ENCODE results near the gene ZNF764.

The ZNF764 gene

GRCh38 chr16:30528799-30529457 lies 29.2 kb downstream of the ZNF764 start:
- DNase-seq (ENCODE audit: low read depth, low spot score), result no peak
- TF ChIP-seq SUZ12 (IDR thresholded peaks at IDR 0.05; ENCODE audit: extremely low read depth, insufficient read depth, insufficient read length) (no peak), YY1 (IDR thresholded peaks at IDR 0.05; ENCODE audit: insufficient read depth, insufficient read length) (no peak), ZNF274 (IDR thresholded peaks at IDR 0.05; ENCODE audit: low read depth, low read length) (no peak)
- H3K27me3 ChIP-seq (ENCODE audit: insufficient read depth, insufficient read length), result no peaks in the 10 kb centered on the region
- H3K9ac ChIP-seq (ENCODE audit: insufficient read length, low read depth), result peak overlapping the region; percentile 32
- no peaks in the 10 kb centered on the region for H3K9me3 ChIP-seq (ENCODE audit: insufficient read depth, low read length)
- H3K4me1 ChIP-seq (ENCODE audit: insufficient read depth, insufficient read length), result peaks cover 11% of the 10 kb centered on the region
- H3K4me3 ChIP-seq (ENCODE audit: insufficient read length, low read depth), result no peak overlapping the region
- H3K36me3 ChIP-seq (ENCODE audit: insufficient read depth, insufficient read length, low read length), result peaks cover 49% of the 10 kb centered on the region

- H3K4me1 ChIP-seq (ENCODE audit: insufficient read depth, insufficient read length), result peaks cover 9% of the 10 kb centered on the region
- H3K27me3 ChIP-seq (ENCODE audit: insufficient read depth, insufficient read length), result no peaks in the 10 kb centered on the region
- H3K9me3 ChIP-seq (ENCODE audit: insufficient read depth, low read length), result no peaks in the 10 kb centered on the region
- no peak for DNase-seq (ENCODE audit: low read depth, low spot score)
- H3K9ac ChIP-seq (ENCODE audit: insufficient read length, low read depth), result peak overlapping the region; percentile 57
- no peak overlapping the region for H3K4me3 ChIP-seq (ENCODE audit: insufficient read length, low read depth)
- TF ChIP-seq SUZ12 (IDR thresholded peaks at IDR 0.05; ENCODE audit: extremely low read depth, insufficient read depth, insufficient read length), result no peak
- no peak for TF ChIP-seq ZNF274 (IDR thresholded peaks at IDR 0.05; ENCODE audit: low read depth, low read length)
- no peak for TF ChIP-seq YY1 (IDR thresholded peaks at IDR 0.05; ENCODE audit: insufficient read depth, insufficient read length)
- H3K36me3 ChIP-seq (ENCODE audit: insufficient read depth, insufficient read length, low read length), result peaks cover 43% of the 10 kb centered on the region
These were observed 30.5 kb downstream of the ZNF764 start for GRCh38 chr16:30527635-30528178.

DNA sequence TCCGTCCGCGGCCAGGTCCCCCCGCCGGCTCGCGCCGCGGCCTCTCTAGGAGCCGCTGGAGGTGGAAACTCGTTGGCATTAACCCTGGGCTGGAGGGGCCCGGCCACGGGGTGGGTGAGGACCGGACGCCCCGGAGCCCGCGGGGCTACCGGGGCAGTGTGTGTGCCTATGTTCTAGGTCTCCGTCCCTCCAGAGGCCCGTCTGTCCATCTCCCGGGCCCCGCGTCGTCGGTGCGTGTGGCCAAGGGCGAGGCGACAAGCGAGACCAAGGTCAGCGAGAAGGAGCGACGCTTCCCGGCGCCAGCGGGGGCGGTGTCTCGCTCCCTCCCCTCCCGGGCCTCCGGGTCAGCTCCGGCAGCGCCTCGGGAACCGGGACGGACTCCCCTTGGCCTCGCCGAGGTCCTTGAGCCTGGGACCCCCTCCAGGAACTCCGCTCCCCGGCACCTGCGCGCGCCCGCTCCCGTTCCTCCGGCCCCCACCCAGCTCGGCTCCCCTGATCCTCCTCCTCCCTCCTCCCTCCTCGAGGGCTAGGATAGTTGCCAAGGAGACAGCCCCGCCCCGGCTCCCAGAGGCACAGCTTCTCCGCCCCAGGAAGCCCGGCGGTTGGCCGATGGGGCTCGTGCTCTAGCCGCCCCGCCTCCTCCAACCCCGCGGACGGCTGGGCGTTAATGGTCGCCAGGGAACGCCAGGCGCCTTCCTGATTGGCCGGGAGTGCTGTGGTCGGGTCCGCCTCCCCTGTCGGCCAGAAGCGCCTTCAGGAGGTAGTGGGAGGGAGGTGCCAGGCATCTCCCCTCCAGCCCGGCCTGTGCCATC lies 31.1 kb downstream of the ZNF764 start:
- H3K27me3 ChIP-seq (ENCODE audit: insufficient read depth, insufficient read length), result no peaks in the 10 kb centered on the region
- TF ChIP-seq SUZ12 (IDR thresholded peaks at IDR 0.05; ENCODE audit: extremely low read depth, insufficient read depth, insufficient read length) (no peak), YY1 (IDR thresholded peaks at IDR 0.05; ENCODE audit: insufficient read depth, insufficient read length) (peak; percentile 20)
- peaks cover 9% of the 10 kb centered on the region for H3K4me1 ChIP-seq (ENCODE audit: insufficient read depth, insufficient read length)
- H3K9ac ChIP-seq (ENCODE audit: insufficient read length, low read depth), result peak overlapping the region; percentile 97
- no peaks in the 10 kb centered on the region for H3K9me3 ChIP-seq (ENCODE audit: insufficient read depth, low read length)
- peaks cover 36% of the 10 kb centered on the region for H3K36me3 ChIP-seq (ENCODE audit: insufficient read depth, insufficient read length, low read length)
- peak overlapping the region; percentile 85 for H3K4me3 ChIP-seq (ENCODE audit: insufficient read length, low read depth)
- DNase-seq (ENCODE audit: low read depth, low spot score), result peak; percentile 97

GRCh38 chr16:30526137-30526822 lies 31.9 kb downstream of the ZNF764 start, which contains the start of gene ZNF768:
Gene ZNF768 (minus strand): TSS chr16:30526566. CDS start chr16:30526413, 153 bp downstream.
- H3K9ac ChIP-seq (ENCODE audit: insufficient read length, low read depth), result peak within 1 kb of the TSS; percentile 97
- peak; percentile 38 for DNase-seq (ENCODE audit: low read depth, low spot score)
- TF ChIP-seq SUZ12 (IDR thresholded peaks at IDR 0.05; ENCODE audit: extremely low read depth, insufficient read depth, insufficient read length) (no peak), YY1 (IDR thresholded peaks at IDR 0.05; ENCODE audit: insufficient read depth, insufficient read length) (no peak), ZNF274 (IDR thresholded peaks at IDR 0.05; ENCODE audit: low read depth, low read length) (no peak)
- no peaks in the 10 kb centered on the region for H3K27me3 ChIP-seq (ENCODE audit: insufficient read depth, insufficient read length)
- H3K36me3 ChIP-seq (ENCODE audit: insufficient read depth, insufficient read length, low read length), result peaks cover 29% of the 10 kb centered on the region
- peak within 1 kb of the TSS; percentile 85 for H3K4me3 ChIP-seq (ENCODE audit: insufficient read length, low read depth)
- peaks cover 9% of the 10 kb centered on the region for H3K4me1 ChIP-seq (ENCODE audit: insufficient read depth, insufficient read length)
- no peaks in the 10 kb centered on the region for H3K9me3 ChIP-seq (ENCODE audit: insufficient read depth, low read length)

GRCh38 chr16:30525844-30526136 lies 32.4 kb downstream of the ZNF764 start:
- Histone ChIP-seq H3K4me1 (ENCODE audit: insufficient read depth, insufficient read length) (peaks cover 9% of the 10 kb centered on the region), H3K36me3 (ENCODE audit: insufficient read depth, insufficient read length, low read length) (peaks cover 24% of the 10 kb centered on the region), H3K9ac (ENCODE audit: insufficient read length, low read depth) (peak overlapping the region; percentile 84), H3K4me3 (ENCODE audit: insufficient read length, low read depth) (peak overlapping the region; percentile 71), H3K27me3 (ENCODE audit: insufficient read depth, insufficient read length) (no peaks in the 10 kb centered on the region), H3K9me3 (ENCODE audit: insufficient read depth, low read length) (no peaks in the 10 kb centered on the region)
- DNase-seq (ENCODE audit: low read depth, low spot score), result no peak
- TF ChIP-seq SUZ12 (IDR thresholded peaks at IDR 0.05; ENCODE audit: extremely low read depth, insufficient read depth, insufficient read length) (no peak), ZNF274 (IDR thresholded peaks at IDR 0.05; ENCODE audit: low read depth, low read length) (no peak), YY1 (IDR thresholded peaks at IDR 0.05; ENCODE audit: insufficient read depth, insufficient read length) (no peak)

- DNase-seq (ENCODE audit: low read depth, low spot score), result no peak
- TF ChIP-seq YY1 (IDR thresholded peaks at IDR 0.05; ENCODE audit: insufficient read depth, insufficient read length), result no peak
- no peak overlapping the region for H3K9ac ChIP-seq (ENCODE audit: insufficient read length, low read depth)
- peaks cover 18% of the 10 kb centered on the region for H3K36me3 ChIP-seq (ENCODE audit: insufficient read depth, insufficient read length, low read length)
- H3K9me3 ChIP-seq (ENCODE audit: insufficient read depth, low read length), result no peaks in the 10 kb centered on the region
- no peak overlapping the region for H3K4me3 ChIP-seq (ENCODE audit: insufficient read length, low read depth)
- H3K4me1 ChIP-seq (ENCODE audit: insufficient read depth, insufficient read length), result peaks cover 9% of the 10 kb centered on the region
- H3K27me3 ChIP-seq (ENCODE audit: insufficient read depth, insufficient read length), result no peaks in the 10 kb centered on the region
These were observed 33.3 kb downstream of the ZNF764 start for GRCh38 chr16:30524575-30525568.
